HL-60 (cell line): ENCODE results near the gene AMPD2.

Experiments used
- CTCF ChIP-seq: IDR thresholded peaks from one replicate; pipeline ENCODE4 v1.5.1; 2011; ENCODE audit warnings: low read length, control low read depth, inconsistent platforms; ENCODE audit not compliant: insufficient read depth
- GABPA ChIP-seq: IDR thresholded peaks from 2 replicates; pipeline ENCODE4 v1.6.1; 2012; ENCODE audit warnings: low read depth
- POLR2AphosphoS5 ChIP-seq: IDR thresholded peaks from 2 replicates; pipeline ENCODE4 v1.6.1; 2012; ENCODE audit warnings: low read depth
- REST ChIP-seq: IDR thresholded peaks from 2 replicates; pipeline ENCODE4 v1.6.1; 2012; ENCODE audit warnings: low read depth; ENCODE audit not compliant: insufficient replicate concordance

- TF ChIP-seq CTCF (no peak), POLR2AphosphoS5 (no peak), REST (no peak), GABPA (no peak)
Observed at GRCh38 chr1:109632671-109633346, 13.2 kb downstream of the AMPD2 start.
